Suprapubic skin (tissue), 4 donors: ENCODE data around the gene GTF2H3.

Source experiments
- POLR2A ChIP-seq, 2 donors: fragments of 450-650 bp; IDR thresholded peaks; one replicate each; pipeline ENCODE4 v1.6.1; 2017; ENCODE audit warnings: antibody characterized with exemption in 2 of 2, mild to moderate bottlenecking in 2 of 2, moderate library complexity in 2 of 2
- POLR2AphosphoS5 ChIP-seq, 3 donors: sonication (generic); formaldehyde crosslinking; IDR thresholded peaks; one replicate each; pipeline ENCODE4 v1.6.1; 2017; ENCODE audit warnings: antibody characterized with exemption in 3 of 3
- TF ChIP-seq, protein P1 (sequence below), 2 donors: fragments of 200-600 bp in 1 of 2; fragments of 450-650 bp in 1 of 2; sonication (generic) in 1 of 2; IDR thresholded peaks; one replicate each; pipeline ENCODE4 v1.5.1; 2016 to 2019; ENCODE audit warnings: antibody characterized with exemption in 2 of 2, mild to moderate bottlenecking in 1 of 2, moderate library complexity in 1 of 2

DNA sequence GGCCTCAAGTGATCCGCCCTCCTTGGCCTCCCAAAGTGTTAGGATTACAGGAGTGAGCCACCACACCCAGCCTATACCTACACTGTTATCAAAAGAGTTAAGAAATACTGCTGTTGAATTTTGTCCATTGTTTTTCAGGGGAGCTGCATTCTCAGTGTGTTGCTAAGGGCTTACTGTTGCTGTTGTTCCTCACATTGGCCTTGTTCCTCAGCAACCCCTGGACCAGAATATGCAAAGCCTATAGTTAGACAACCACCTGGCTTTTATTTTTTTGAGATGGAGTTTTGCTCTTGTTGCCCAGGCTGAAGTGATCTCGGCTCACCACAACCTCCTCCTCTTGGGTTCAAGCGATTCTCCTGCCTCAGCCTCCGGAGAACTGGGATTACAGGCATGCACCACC is 73.8 kb downstream of the GTF2H3 start:
- TF ChIP-seq, protein P1, sequence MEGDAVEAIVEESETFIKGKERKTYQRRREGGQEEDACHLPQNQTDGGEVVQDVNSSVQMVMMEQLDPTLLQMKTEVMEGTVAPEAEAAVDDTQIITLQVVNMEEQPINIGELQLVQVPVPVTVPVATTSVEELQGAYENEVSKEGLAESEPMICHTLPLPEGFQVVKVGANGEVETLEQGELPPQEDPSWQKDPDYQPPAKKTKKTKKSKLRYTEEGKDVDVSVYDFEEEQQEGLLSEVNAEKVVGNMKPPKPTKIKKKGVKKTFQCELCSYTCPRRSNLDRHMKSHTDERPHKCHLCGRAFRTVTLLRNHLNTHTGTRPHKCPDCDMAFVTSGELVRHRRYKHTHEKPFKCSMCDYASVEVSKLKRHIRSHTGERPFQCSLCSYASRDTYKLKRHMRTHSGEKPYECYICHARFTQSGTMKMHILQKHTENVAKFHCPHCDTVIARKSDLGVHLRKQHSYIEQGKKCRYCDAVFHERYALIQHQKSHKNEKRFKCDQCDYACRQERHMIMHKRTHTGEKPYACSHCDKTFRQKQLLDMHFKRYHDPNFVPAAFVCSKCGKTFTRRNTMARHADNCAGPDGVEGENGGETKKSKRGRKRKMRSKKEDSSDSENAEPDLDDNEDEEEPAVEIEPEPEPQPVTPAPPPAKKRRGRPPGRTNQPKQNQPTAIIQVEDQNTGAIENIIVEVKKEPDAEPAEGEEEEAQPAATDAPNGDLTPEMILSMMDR (IDR thresholded peaks at IDR 0.05) = no peak
- no peak for TF ChIP-seq POLR2AphosphoS5 (IDR thresholded peaks at IDR 0.05)
- TF ChIP-seq POLR2A (IDR thresholded peaks at IDR 0.05) = no peak
